Measurements from ENCODE around the gene LRWD1.

DNA sequence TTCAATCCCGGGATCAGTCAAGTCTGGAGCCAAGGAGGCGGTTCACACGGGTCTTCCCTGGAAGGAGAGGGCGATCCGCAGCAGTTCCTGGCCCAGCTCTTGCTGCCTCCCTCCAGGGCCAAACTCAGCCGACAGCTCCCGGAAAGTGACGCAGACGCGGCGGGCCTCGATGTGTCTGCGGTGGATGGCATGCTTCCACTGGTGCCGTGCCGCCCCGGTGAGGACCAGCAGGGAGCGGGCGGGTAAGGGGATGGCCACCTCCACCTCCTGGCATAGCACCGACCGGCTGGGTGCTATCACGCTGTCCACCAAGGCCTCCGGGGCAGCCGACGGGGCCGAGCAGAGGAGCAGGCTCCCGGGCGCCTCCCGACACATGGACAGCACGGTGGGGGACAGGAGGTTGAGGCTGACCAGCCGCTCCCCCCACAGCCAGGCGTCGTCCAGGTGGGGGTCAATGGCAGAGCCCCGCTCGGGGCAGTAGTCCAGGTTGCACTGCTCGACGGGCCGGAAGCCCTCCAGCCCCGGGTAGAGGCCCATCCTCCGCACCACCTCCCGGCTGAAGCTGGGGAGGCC is 7.3 kb upstream of the LRWD1 start:
- TF ChIP-seq, protein P1, sequence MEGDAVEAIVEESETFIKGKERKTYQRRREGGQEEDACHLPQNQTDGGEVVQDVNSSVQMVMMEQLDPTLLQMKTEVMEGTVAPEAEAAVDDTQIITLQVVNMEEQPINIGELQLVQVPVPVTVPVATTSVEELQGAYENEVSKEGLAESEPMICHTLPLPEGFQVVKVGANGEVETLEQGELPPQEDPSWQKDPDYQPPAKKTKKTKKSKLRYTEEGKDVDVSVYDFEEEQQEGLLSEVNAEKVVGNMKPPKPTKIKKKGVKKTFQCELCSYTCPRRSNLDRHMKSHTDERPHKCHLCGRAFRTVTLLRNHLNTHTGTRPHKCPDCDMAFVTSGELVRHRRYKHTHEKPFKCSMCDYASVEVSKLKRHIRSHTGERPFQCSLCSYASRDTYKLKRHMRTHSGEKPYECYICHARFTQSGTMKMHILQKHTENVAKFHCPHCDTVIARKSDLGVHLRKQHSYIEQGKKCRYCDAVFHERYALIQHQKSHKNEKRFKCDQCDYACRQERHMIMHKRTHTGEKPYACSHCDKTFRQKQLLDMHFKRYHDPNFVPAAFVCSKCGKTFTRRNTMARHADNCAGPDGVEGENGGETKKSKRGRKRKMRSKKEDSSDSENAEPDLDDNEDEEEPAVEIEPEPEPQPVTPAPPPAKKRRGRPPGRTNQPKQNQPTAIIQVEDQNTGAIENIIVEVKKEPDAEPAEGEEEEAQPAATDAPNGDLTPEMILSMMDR (tag by site-specific recombination; IDR thresholded peaks at IDR 0.05): no peak
- TF ChIP-seq ZSCAN23 (tag by site-specific recombination; IDR thresholded peaks at IDR 0.05) (no peak), ZBTB17 (tag by site-specific recombination; IDR thresholded peaks at IDR 0.05) (no peak), ZNF133 (tag by site-specific recombination; IDR thresholded peaks at IDR 0.05) (no peak), ZFP3 (tag by site-specific recombination; IDR thresholded peaks at IDR 0.05; ENCODE audit: low read depth) (no peak), ZNF658 (tag by site-specific recombination; IDR thresholded peaks at IDR 0.05) (no peak), ZNF830 (tag by site-specific recombination; IDR thresholded peaks at IDR 0.05; ENCODE audit: low read depth) (no peak)
